ENCODE data around the gene ZNF831. TPM values are rescaled to one million over a fixed set of nuclear protein-coding genes. Genes with fewer than 3 reads are reported as not detected.

ZNF831 gene
- total and polyA plus RNA-seq, 9 donors = 0.05 to 0.36 (median 0.15) TPM; not detected in 1

DNA sequence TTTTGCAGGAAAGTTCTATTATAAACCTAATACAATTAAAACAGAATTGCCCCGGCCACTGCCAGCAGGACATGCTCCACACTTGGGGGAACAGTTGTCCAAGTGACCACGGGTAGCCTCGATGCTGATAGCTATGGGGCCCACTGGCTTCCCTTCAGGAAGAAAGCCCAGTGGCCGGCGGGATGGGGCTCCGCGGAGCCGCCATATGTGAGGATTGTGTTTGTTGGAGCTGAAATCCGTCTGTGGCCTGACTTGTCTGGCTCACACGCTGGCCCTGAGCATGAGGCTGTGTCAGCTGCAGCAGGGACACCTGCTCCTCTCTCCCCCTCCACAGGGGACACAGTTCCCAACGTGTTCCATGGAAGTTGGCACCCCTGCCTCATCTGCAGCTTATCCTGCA is 46.6 kb downstream of the ZNF831 start:
- H3K4me1 ChIP-seq (ENCODE audit: insufficient read depth) = no peaks in the 10 kb centered on the region

DNA sequence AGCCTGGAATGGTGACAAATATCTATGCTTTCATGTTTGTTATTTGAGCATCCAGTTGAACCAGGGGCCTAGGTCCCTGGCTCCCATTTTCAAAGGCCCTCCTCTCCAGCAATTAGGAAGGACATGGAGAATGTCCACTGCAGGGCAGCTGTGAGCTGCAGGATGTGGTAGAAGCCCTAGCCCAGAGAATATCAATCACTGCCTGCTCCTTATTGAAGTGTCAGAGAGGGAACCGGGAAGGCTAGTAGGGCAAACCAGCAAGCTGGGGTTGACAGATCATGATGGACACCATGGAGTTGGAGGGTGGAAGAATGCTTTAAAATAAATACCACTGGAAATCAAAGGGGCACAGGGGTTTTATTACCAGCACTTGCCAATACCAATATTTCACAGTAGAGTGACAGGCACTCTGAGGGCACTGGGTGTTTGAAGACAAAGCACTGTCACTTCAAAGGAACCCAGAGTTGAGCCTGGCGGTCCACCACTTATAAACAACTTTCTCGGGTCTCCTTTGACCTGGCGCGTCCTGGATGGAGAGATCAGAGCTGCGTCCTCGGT is 47.7 kb downstream of the ZNF831 start:
- Histone ChIP-seq H3K27me3 (no peaks in the 10 kb centered on the region), H3K9me3 (no peaks in the 10 kb centered on the region), H3K36me3 (no peaks in the 10 kb centered on the region), H3K4me3 (no peak overlapping the region), H3K4me1 (ENCODE audit: insufficient read depth) (no peaks in the 10 kb centered on the region), H3K27ac (no peak overlapping the region)
- TF ChIP-seq, protein P1, sequence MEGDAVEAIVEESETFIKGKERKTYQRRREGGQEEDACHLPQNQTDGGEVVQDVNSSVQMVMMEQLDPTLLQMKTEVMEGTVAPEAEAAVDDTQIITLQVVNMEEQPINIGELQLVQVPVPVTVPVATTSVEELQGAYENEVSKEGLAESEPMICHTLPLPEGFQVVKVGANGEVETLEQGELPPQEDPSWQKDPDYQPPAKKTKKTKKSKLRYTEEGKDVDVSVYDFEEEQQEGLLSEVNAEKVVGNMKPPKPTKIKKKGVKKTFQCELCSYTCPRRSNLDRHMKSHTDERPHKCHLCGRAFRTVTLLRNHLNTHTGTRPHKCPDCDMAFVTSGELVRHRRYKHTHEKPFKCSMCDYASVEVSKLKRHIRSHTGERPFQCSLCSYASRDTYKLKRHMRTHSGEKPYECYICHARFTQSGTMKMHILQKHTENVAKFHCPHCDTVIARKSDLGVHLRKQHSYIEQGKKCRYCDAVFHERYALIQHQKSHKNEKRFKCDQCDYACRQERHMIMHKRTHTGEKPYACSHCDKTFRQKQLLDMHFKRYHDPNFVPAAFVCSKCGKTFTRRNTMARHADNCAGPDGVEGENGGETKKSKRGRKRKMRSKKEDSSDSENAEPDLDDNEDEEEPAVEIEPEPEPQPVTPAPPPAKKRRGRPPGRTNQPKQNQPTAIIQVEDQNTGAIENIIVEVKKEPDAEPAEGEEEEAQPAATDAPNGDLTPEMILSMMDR (IDR thresholded peaks at IDR 0.05) = no peak
- no peak for TF ChIP-seq POLR2A (IDR thresholded peaks at IDR 0.05)
- TF ChIP-seq EP300 (IDR thresholded peaks at IDR 0.05) = no peak
- WGBS, 3 donors = 37 to 47% (median 41%) methylated on average over 7 of the region's 7 CpGs
- intact Hi-C loops (cut with DNase I) = loop anchor here in 1 of 4 donors (10.0 kb wide), 1 partner anchor 56 kb away; no protein-coding TSS in a partner anchor
- DNase-seq = no peak

More for the DNA sequence above, 46.6 kb downstream of the ZNF831 start:
- 65 to 86% (median 77%) methylated on average over 11 of the region's 11 CpGs for WGBS, 3 donors
- H3K27me3 ChIP-seq = no peaks in the 10 kb centered on the region
- H3K4me3 ChIP-seq = no peak overlapping the region
- no peak overlapping the region for H3K27ac ChIP-seq
- DNase-seq = no peak
- no peaks in the 10 kb centered on the region for H3K9me3 ChIP-seq
- no peaks in the 10 kb centered on the region for H3K36me3 ChIP-seq
- intact Hi-C loops (cut with DNase I) = loop anchor here in 1 of 4 donors (10.0 kb wide), 1 partner anchor 55 kb away; no protein-coding TSS in a partner anchor
- no peak for TF ChIP-seq EP300 (IDR thresholded peaks at IDR 0.05)
- TF ChIP-seq, protein P1 (IDR thresholded peaks at IDR 0.05) = no peak
- no peak for TF ChIP-seq POLR2A (IDR thresholded peaks at IDR 0.05)

DNA sequence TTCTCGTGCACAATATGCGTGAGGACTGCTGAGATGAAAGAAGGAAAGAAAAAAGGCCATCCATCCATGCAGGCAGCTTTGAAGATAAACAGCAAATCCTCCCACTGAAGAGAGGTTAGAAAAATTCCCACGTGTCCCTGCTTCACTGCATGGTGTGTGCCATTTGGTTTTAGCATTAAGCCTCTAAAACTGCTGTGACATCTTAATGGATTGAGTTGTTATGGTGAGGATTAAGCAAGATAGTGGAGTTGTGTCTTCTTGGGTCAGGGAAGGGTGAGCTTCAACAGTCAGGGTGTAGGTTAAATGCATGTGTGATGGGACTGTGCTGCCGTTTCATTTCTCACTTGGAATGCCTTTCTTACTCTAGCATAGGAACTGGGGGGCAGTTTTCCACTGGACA is 50.5 kb downstream of the ZNF831 start:
- 13 to 29% (median 22%) methylated on average over 4 of the region's 4 CpGs for WGBS, 3 donors
- Histone ChIP-seq H3K4me1 (ENCODE audit: insufficient read depth) (no peaks in the 10 kb centered on the region), H3K9me3 (no peaks in the 10 kb centered on the region), H3K27me3 (no peaks in the 10 kb centered on the region), H3K27ac (no peak overlapping the region), H3K4me3 (no peak overlapping the region), H3K36me3 (no peaks in the 10 kb centered on the region)
- no peak for DNase-seq
- intact Hi-C loops (cut with DNase I) = loop anchor here in 1 of 4 donors (10.0 kb wide), 1 partner anchor 59 kb away; no protein-coding TSS in a partner anchor
- no peak for TF ChIP-seq EP300 (IDR thresholded peaks at IDR 0.05)
- TF ChIP-seq POLR2A (IDR thresholded peaks at IDR 0.05) = no peak
- TF ChIP-seq, protein P1 (IDR thresholded peaks at IDR 0.05) = no peak

DNA sequence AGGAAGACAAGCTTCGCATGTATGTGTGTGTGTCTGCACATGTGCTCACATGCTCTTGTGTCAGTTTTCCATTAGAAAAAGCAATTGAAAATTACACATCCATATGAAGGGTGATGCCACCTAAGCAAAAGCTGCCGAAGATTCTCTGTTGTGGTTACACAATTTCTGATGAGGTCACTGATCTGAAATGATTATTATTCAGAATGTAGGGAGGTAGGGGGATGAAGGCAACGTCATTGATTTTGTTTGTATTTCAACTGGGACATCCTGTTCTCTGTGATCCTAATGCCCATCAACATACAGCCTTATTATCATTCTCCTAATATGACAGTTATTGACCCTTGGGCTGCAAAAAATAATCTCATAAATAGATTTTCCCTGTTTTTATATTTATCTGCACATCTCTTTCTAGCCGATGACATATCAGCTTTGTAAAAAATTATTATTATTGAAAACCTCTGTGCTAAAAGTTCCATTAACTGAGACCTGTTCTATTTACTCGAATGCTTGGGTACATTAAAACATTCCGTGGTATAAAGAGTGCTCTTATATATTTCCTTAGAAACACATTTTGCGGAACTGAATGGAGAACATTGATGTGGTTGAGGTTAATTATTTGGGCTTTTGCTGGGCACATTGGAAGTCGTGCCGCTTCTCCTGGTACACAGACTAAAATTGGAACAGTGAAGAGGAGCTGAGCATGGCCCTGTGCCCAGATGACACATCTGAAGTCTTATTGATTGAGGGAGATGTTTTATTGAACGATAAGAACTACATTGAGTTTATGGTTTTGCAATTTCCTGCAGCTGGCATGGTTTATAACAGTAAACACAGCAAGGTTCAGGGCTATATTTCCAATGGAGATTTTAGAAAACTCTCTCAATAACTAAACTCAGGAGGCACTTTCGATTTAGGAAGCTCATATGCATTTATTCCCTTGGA is 51.3 kb downstream of the ZNF831 start:
- Histone ChIP-seq H3K4me1 (ENCODE audit: insufficient read depth) (no peaks in the 10 kb centered on the region), H3K4me3 (no peak overlapping the region), H3K36me3 (no peaks in the 10 kb centered on the region), H3K27ac (no peak overlapping the region), H3K27me3 (no peaks in the 10 kb centered on the region), H3K9me3 (no peaks in the 10 kb centered on the region)
- intact Hi-C loops (cut with DNase I) = loop anchor here in 1 of 4 donors (5.0 to 10.0 kb wide), 2 partner anchors 60 to 983 kb away; no protein-coding TSS in a partner anchor
- TF ChIP-seq POLR2A (IDR thresholded peaks at IDR 0.05) = no peak
- WGBS, 3 donors = 72 to 81% (median 75%) methylated on average over 11 of the region's 11 CpGs
- DNase-seq = no peak

Measured in ovary (tissue), 9 donors.